Measurements from ENCODE around the gene PARN. TPM values are rescaled to one million over a fixed set of nuclear protein-coding genes. Genes with fewer than 3 reads are reported as not detected.
A peak's percentile ranks its signal among the peaks of the same experiment; 100 is the strongest.

The PARN gene
- total and polyA plus RNA-seq, 2 of the 4 experiments (the other 2 are of a cell fraction): 24.6 to 25.1 TPM

- Histone ChIP-seq H3K9ac (ENCODE audit: low read depth, low read length) (no peak overlapping the region), H3K4ac (ENCODE audit: low read depth, low read length) (no peak overlapping the region), H2BK120ac (ENCODE audit: low read depth, low read length) (no peak overlapping the region), H3K4me2 (ENCODE audit: low read depth, low read length) (no peak overlapping the region), H3K27ac (ENCODE audit: insufficient read depth, low read length) (no peak overlapping the region), H2BK15ac (ENCODE audit: low read depth, low read length) (no peak overlapping the region), H4K20me1 (ENCODE audit: insufficient read depth, low read length) (no peaks in the 10 kb centered on the region; the same call in 1 of the 2 replicates), H2AK9ac (replicated peaks; ENCODE audit: low read depth, low read length, poor library complexity) (no peak overlapping the region), H3K9me1 (ENCODE audit: insufficient read depth, low read length) (peaks cover 16% of the 10 kb centered on the region; the same call in 1 of the 2 replicates), H3K4me1 (ENCODE audit: control insufficient read depth, insufficient read depth, low read length) (peaks cover 5% of the 10 kb centered on the region), H3K36me3 (ENCODE audit: control insufficient read depth, insufficient read depth, low read length) (no peaks in the 10 kb centered on the region), H3K23ac (ENCODE audit: low read depth, low read length) (peak overlapping the region; percentile 44; the same call in 1 of the 2 replicates), H4K5ac (ENCODE audit: low read depth, low read length) (no peak overlapping the region), H2BK20ac (ENCODE audit: low read depth, low read length) (no peak overlapping the region), H3K18ac (ENCODE audit: low read depth, low read length) (no peak overlapping the region), H2AFZ (replicated peaks; ENCODE audit: low read length, poor library complexity) (no peak overlapping the region), H4K8ac (ENCODE audit: low read depth in 2 of 2, low read length in 2 of 2) (no peak overlapping the region), H3K4me3 (ENCODE audit: insufficient read depth, low read depth, low read length) (no peak overlapping the region), H3K27me3 (ENCODE audit: control insufficient read depth, insufficient read depth, low read length) (no peaks in the 10 kb centered on the region), H2BK5ac (ENCODE audit: low read depth, low read length, poor library complexity, severe bottlenecking) (no peak overlapping the region), H3K56ac (ENCODE audit: extremely low read depth, insufficient read depth, low read length) (no peak overlapping the region), H4K91ac (ENCODE audit: insufficient read depth, low read depth, low read length) (no peak overlapping the region), H3K9me3 (ENCODE audit: control insufficient read depth, insufficient read depth, low read length) (no peaks in the 10 kb centered on the region), H3K79me1 (ENCODE audit: low read depth in 1 of 2, low read length in 2 of 2) (peaks cover 0 to 18% of the 10 kb centered on the region in 2 experiments; a peak in 2 of 4 replicates), H3K14ac (replicated peaks; ENCODE audit: low read depth, low read length) (no peak overlapping the region; the same call in 1 of the 2 replicates), H2AK5ac (ENCODE audit: low read depth, low read length) (no peak overlapping the region)
- ChIA-PET CTCF (no interaction called here), POLR2A (ENCODE audit: unreplicated experiment) (no interaction called here)
- TF ChIP-seq ELK1 (IDR thresholded peaks at IDR 0.05; ENCODE audit: borderline replicate concordance, low read depth, low read length): no peak
- TF ChIP-seq RFX5 (IDR thresholded peaks at IDR 0.05; ENCODE audit: low read depth, low read length): no peak
- TF ChIP-seq USF2 (IDR thresholded peaks at IDR 0.05; ENCODE audit: low read depth, low read length): no peak
- TF ChIP-seq MAZ (IDR thresholded peaks at IDR 0.05; ENCODE audit: borderline replicate concordance, low read depth, low read length): no peak
- DNase-seq: peak; percentile 26
- whole genome bisulfite sequencing, 2 experiments (ENCODE audit: extremely low coverage in 2 of 2, insufficient read length in 1 of 2): 67% methylated on average over 3 of the region's 8 CpGs; no CpG with 5 or more reads in 1 of the 2 experiments
- in situ Hi-C loops (cut with MboI; ENCODE audit: low sequenced_read_pairs) (no loop called here), intact Hi-C loops (cut with micrococcal nuclease) (no loop called here), dilution Hi-C loops (cut with HindIII; ENCODE audit: low sequenced_read_pairs, unreplicated experiment) (no loop called here)
- peak; percentile 35; the same call in 1 of the 2 replicates for ATAC-seq (ENCODE audit: low read depth)
- BruUV-seq (replicated peaks): no TSS peak
Measured at GRCh38 chr16:14562691-14563491, 67.2 kb downstream of the PARN start.
